Endodermal cell (in vitro differentiated cells): ENCODE results near the gene ARID4B. TPM values are rescaled to one million over a fixed set of nuclear protein-coding genes. Genes with fewer than 3 reads are reported as not detected.

ENCODE experiments used
- DNase-seq: peaks from one replicate; pipeline ENCODE4 v3.0.0-alpha.2; 2017
- H3K27ac ChIP-seq: 2 replicates; pipeline ENCODE4 v1.5.1; 2013; ENCODE audit warnings: mild to moderate bottlenecking, low read depth, low read length, moderate library complexity
- H3K27me3 ChIP-seq: 2 replicates; pipeline ENCODE4 v1.6.1; 2013; ENCODE audit warnings: mild to moderate bottlenecking, low read length, moderate library complexity; ENCODE audit not compliant: insufficient read depth, control insufficient read depth, poor library complexity, severe bottlenecking
- H3K36me3 ChIP-seq: 2 replicates; pipeline ENCODE4 v1.7.0; 2013; ENCODE audit warnings: mild to moderate bottlenecking, low read length, moderate library complexity; ENCODE audit not compliant: control insufficient read depth, insufficient read depth
- H3K4me1 ChIP-seq: one replicate; pipeline ENCODE4 v1.7.0; 2013; ENCODE audit warnings: low read length; ENCODE audit not compliant: control insufficient read depth, insufficient read depth
- H3K4me3 ChIP-seq: 2 replicates; pipeline ENCODE4 v1.5.1; 2013; ENCODE audit warnings: mild to moderate bottlenecking, low read length, moderate library complexity
- H3K9ac ChIP-seq: 2 replicates; pipeline ENCODE4 v1.6.1; 2013; ENCODE audit warnings: mild to moderate bottlenecking, low read length, moderate library complexity; ENCODE audit not compliant: poor library complexity, severe bottlenecking; ENCODE audit errors: extremely low read depth
- H3K9me3 ChIP-seq: 2 replicates; pipeline ENCODE4 v1.6.1; 2013; ENCODE audit warnings: mild to moderate bottlenecking, low read length, moderate library complexity; ENCODE audit not compliant: control insufficient read depth
- H3K27ac Mint-ChIP-seq: 2 replicates; pipeline ENCODE4 v1.8.0; 2020; ENCODE audit warnings: mixed read lengths
- H3K27me3 Mint-ChIP-seq: 2 replicates; pipeline ENCODE4 v1.8.0; 2021; ENCODE audit warnings: mild to moderate bottlenecking, mixed read lengths; ENCODE audit not compliant: insufficient read depth
- H3K36me3 Mint-ChIP-seq: 2 replicates; pipeline ENCODE4 v1.8.0; 2020; ENCODE audit warnings: low read depth, mixed read lengths
- H3K4me1 Mint-ChIP-seq: 2 replicates; pipeline ENCODE4 v1.8.0; 2020; ENCODE audit warnings: mixed read lengths
- H3K4me3 Mint-ChIP-seq: 2 replicates; pipeline ENCODE4 v1.8.0; 2020; ENCODE audit warnings: mild to moderate bottlenecking, moderate library complexity, mixed read lengths
- H3K9me3 Mint-ChIP-seq: 2 replicates; pipeline ENCODE4 v1.8.0; 2020; ENCODE audit warnings: mild to moderate bottlenecking, mixed read lengths
- WGBS, 2 experiments: methylation state at CpG; one replicate each; pipeline versions ENCODE4 v1.1.5 to v1.1.7; 2013; ENCODE audit warnings: missing lambda C conversion rate in 2 of 2, mixed read lengths in 1 of 2; ENCODE audit not compliant: insufficient coverage in 1 of 2, insufficient read length in 1 of 2; 5-methylcytosine and 5-hydroxymethylcytosine counted together
- total RNA-seq, 2 donors: library from RNA; stranded (reverse); fragmentation: NEBNext Ultra II Directional in 1 of 2; extraction: Animal tissue kit (Norgen Biotek cat#: 25700) in 1 of 2; gene quantifications; 2 replicates in 1 of 2; 3 replicates in 1 of 2; pipeline ENCODE4 v1.2.1, GENCODE V29; 2021
- TF ChIP-seq, protein P1 (sequence below): fragments of 200-600 bp; sonication (generic); conservative IDR thresholded peaks from 2 replicates; pipeline ENCODE4 v1.5.0; 2021; ENCODE audit warnings: antibody characterized with exemption, mild to moderate bottlenecking

The ARID4B gene
- total RNA-seq, 2 donors from 2014 or later = 40.6 to 43.1 TPM

GRCh38 chr1:235128456-235129328 is 199.3 kb downstream of the ARID4B start, which contains the start of gene TOMM20:
Gene TOMM20, minus strand, starts transcription at chr1:235128837. Its CDS starts 122 bp downstream, at chr1:235128715.
- WGBS, 2 experiments = 2 to 4% methylated on average over 29 to 67 of the region's 67 CpGs
- Mint-ChIP-seq H3K36me3 (peaks cover 70% of the 10 kb centered on the region), H3K4me1 (peaks cover 34% of the 10 kb centered on the region), H3K9me3 (peaks cover 12% of the 10 kb centered on the region), H3K27ac (peak within 1 kb of the TSS; percentile 100), H3K27me3 (no peaks in the 10 kb centered on the region), H3K4me3 (peak within 1 kb of the TSS; percentile 100)
- Histone ChIP-seq H3K4me3 (peak within 1 kb of the TSS; percentile 85), H3K27ac (peak within 1 kb of the TSS; percentile 96), H3K9ac (peak within 1 kb of the TSS; percentile 100), H3K36me3 (peaks cover 67% of the 10 kb centered on the region), H3K4me1 (peaks cover 11% of the 10 kb centered on the region), H3K27me3 (no peaks in the 10 kb centered on the region), H3K9me3 (no peaks in the 10 kb centered on the region)
- TF ChIP-seq, protein P1, sequence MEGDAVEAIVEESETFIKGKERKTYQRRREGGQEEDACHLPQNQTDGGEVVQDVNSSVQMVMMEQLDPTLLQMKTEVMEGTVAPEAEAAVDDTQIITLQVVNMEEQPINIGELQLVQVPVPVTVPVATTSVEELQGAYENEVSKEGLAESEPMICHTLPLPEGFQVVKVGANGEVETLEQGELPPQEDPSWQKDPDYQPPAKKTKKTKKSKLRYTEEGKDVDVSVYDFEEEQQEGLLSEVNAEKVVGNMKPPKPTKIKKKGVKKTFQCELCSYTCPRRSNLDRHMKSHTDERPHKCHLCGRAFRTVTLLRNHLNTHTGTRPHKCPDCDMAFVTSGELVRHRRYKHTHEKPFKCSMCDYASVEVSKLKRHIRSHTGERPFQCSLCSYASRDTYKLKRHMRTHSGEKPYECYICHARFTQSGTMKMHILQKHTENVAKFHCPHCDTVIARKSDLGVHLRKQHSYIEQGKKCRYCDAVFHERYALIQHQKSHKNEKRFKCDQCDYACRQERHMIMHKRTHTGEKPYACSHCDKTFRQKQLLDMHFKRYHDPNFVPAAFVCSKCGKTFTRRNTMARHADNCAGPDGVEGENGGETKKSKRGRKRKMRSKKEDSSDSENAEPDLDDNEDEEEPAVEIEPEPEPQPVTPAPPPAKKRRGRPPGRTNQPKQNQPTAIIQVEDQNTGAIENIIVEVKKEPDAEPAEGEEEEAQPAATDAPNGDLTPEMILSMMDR = no peak
- peak; percentile 98 for DNase-seq

DNA sequence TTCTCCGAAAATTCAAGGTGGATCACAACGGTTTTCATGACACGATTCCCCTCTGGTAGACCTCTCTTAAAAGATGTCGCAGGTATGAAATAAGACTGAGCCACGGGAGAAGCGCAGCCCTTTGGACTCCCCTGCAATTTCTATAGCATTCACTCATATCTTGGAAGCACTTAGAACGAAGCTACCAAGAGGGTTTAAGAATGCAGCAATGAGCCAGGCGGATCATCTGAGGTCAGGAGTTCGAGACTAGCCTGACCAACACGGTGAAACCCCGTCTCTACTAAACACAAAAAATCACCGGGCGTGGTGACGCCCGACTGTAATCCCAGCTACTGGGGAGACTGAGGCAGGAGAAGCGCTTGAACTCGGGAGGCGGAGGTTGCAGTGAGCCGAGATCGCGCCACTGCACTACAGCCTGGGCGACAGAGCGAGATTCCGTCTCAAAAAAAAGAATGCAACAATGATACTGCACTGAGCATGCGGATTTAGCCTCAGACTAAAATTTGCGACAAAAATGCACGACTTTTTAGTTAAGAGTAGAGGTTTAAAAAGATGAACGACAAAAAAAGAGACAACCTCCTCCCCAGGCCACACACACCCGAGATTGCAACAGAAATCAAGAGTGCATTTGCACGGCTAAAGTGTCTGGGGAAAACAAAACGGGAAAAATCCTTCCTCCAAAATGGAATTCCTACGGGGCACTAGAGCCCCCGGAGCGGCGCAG is 200.1 kb downstream of the ARID4B start:
- peak overlapping the region; percentile 100 for H3K4me3 Mint-ChIP-seq
- Histone ChIP-seq H3K36me3 (peaks cover 68% of the 10 kb centered on the region), H3K9ac (peak overlapping the region; percentile 100), H3K9me3 (no peaks in the 10 kb centered on the region), H3K4me3 (peak overlapping the region; percentile 85), H3K27ac (peak overlapping the region; percentile 96), H3K27me3 (no peaks in the 10 kb centered on the region), H3K4me1 (peaks cover 6% of the 10 kb centered on the region)
- WGBS, 2 experiments = 2 to 4% methylated on average over 26 to 35 of the region's 35 CpGs
- TF ChIP-seq, protein P1 = no peak
- H3K4me1 Mint-ChIP-seq = peaks cover 32% of the 10 kb centered on the region
- peak overlapping the region; percentile 100 for H3K27ac Mint-ChIP-seq
- H3K27me3 Mint-ChIP-seq = no peaks in the 10 kb centered on the region
- peaks cover 69% of the 10 kb centered on the region for H3K36me3 Mint-ChIP-seq
- H3K9me3 Mint-ChIP-seq = peaks cover 12% of the 10 kb centered on the region
- DNase-seq = no peak

DNA sequence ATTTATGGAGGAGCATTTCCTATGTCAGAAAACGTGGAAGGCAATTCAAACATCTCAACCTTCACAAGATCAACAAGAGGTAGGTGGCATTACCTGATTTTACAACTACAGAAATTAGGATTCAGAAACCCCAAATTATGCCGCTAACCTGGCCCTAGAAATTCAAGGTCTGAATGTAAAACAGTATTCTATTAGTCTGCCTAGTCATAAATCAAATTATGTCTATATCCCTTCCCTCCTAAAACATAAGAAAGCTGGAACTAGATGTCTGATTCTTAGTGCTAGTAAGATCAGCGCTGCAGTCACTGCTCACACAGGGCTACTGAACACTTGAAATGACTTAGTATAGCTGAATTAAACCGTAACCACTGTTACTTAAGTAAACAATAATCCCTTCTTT is 200.8 kb downstream of the ARID4B start:
- 36 to 50% methylated on average over 4 of the region's 4 CpGs for WGBS, 2 experiments
- Histone ChIP-seq H3K4me3 (peak overlapping the region; percentile 85), H3K36me3 (peaks cover 68% of the 10 kb centered on the region), H3K9ac (peak overlapping the region; percentile 100), H3K4me1 (peaks cover 4% of the 10 kb centered on the region), H3K27ac (no peak overlapping the region), H3K9me3 (no peaks in the 10 kb centered on the region), H3K27me3 (no peaks in the 10 kb centered on the region)
- H3K27ac Mint-ChIP-seq = peak overlapping the region; percentile 100
- peaks cover 12% of the 10 kb centered on the region for H3K9me3 Mint-ChIP-seq
- DNase-seq = no peak
- H3K4me1 Mint-ChIP-seq = peaks cover 26% of the 10 kb centered on the region
- TF ChIP-seq, protein P1 = no peak
- peak overlapping the region; percentile 100 for H3K4me3 Mint-ChIP-seq
- peaks cover 66% of the 10 kb centered on the region for H3K36me3 Mint-ChIP-seq
- H3K27me3 Mint-ChIP-seq = no peaks in the 10 kb centered on the region
